ENCODE measurements around the gene CYP2W1. TPM values are rescaled to one million over a fixed set of nuclear protein-coding genes. Genes with fewer than 3 reads are reported as not detected.

CYP2W1 gene
- total RNA-seq, 4 donors from 2014 or later = 5.7 to 18.6 (median 12.1) TPM

GRCh38 chr7:936386-937054, 46.5 kb upstream of the CYP2W1 start:
- H3K4me3 ChIP-seq = no peak overlapping the region
- H3K27me3 ChIP-seq = no peaks in the 10 kb centered on the region
- no peak for DNase-seq (ENCODE audit: low spot score in 2 of 2)
- peaks cover 0 to 8% (median 0%) of the 10 kb centered on the region in 4 donors for H3K9me3 ChIP-seq
- peak overlapping the region in 1 of 4 donors; percentile 4 for H3K27ac ChIP-seq
- H3K4me1 ChIP-seq = peaks cover 0 to 4% (median 0%) of the 10 kb centered on the region in 4 donors
- TF ChIP-seq POLR2A (IDR thresholded peaks at IDR 0.05) (no peak), EP300 (IDR thresholded peaks at IDR 0.05) (no peak)
- TF ChIP-seq, protein P1, sequence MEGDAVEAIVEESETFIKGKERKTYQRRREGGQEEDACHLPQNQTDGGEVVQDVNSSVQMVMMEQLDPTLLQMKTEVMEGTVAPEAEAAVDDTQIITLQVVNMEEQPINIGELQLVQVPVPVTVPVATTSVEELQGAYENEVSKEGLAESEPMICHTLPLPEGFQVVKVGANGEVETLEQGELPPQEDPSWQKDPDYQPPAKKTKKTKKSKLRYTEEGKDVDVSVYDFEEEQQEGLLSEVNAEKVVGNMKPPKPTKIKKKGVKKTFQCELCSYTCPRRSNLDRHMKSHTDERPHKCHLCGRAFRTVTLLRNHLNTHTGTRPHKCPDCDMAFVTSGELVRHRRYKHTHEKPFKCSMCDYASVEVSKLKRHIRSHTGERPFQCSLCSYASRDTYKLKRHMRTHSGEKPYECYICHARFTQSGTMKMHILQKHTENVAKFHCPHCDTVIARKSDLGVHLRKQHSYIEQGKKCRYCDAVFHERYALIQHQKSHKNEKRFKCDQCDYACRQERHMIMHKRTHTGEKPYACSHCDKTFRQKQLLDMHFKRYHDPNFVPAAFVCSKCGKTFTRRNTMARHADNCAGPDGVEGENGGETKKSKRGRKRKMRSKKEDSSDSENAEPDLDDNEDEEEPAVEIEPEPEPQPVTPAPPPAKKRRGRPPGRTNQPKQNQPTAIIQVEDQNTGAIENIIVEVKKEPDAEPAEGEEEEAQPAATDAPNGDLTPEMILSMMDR (IDR thresholded peaks at IDR 0.05) = no peak
- WGBS, 2 donors = 72 to 73% methylated on average over 17 to 20 of the region's 22 CpGs
- H3K36me3 ChIP-seq = peaks cover 0 to 22% (median 0%) of the 10 kb centered on the region in 3 donors

DNA sequence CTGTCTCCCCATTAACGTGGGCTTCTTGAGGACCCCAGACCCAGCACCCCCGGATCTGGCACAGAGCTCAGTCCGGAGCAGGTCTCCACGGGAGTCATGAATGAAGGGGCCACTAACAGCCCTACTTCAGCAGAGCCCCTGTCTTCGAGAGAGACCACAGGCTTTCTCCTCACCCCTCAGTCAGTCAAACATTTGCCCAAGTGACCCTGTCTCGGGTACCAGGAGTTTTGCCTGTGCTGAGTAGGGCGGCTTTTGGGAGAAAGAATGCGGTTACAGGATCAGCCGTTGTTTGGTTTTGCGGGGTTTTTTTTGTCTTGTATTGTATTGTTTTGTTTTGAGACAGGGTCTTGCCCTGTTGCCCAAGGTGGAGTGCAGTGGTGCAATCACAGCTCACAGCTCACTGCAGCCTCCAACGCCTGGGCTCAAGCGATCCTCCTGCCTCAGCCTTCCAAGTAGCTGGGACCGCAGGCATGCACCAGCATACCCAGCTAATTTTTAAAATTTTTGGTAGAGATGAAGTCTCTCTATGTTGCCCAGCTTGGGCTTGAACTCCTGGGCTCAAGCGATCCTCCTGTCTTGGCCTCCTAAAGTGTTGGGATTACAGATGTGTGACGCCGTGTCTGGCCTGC, 45.0 kb upstream of the CYP2W1 start:
- TF ChIP-seq, protein P1 (IDR thresholded peaks at IDR 0.05) = no peak
- no peak for TF ChIP-seq POLR2A (IDR thresholded peaks at IDR 0.05)
- no peak for TF ChIP-seq EP300 (IDR thresholded peaks at IDR 0.05)
- Histone ChIP-seq H3K27ac (no peak overlapping the region), H3K9me3 (peaks cover 0 to 8% (median 0%) of the 10 kb centered on the region in 4 donors), H3K4me3 (no peak overlapping the region), H3K36me3 (peaks cover 0 to 22% (median 0%) of the 10 kb centered on the region in 3 donors), H3K4me1 (no peaks in the 10 kb centered on the region), H3K27me3 (no peaks in the 10 kb centered on the region)
- DNase-seq (ENCODE audit: low spot score in 2 of 2) = no peak
- 84 to 88% methylated on average over 16 of the region's 16 CpGs for WGBS, 2 donors

DNA sequence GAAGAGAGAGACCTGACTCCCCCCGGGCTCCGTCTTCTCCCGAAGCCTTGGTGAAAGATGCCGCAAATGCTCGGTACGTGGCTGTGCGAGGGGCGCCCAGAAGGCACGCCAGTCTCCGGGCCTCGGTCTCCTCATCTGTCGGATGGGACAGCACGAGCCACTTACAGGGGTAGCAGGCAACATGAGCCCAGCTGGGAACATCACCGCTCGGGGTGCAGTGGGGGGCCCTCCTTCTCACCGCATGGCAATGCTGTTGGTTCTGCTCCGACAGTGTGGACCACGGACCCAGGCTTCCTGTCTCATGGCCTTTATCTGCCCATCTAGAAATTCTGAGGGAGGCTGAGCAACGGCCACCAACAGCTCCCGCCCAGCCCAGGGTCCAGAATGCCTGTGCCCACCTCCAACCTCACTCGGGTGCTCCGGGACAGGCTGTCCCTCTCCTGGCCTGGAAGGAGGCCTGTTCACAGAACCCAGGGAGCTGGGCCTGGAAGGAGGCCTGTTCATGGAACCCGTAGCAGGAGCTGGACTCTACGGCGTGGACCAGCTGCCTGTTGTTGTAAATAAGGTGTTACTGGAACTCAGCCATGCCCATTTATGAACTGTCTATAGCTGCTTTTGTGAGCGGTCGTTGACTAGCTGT, 44.3 kb upstream of the CYP2W1 start:
- Histone ChIP-seq H3K27ac (no peak overlapping the region), H3K9me3 (peaks cover 0 to 8% (median 0%) of the 10 kb centered on the region in 4 donors), H3K27me3 (no peaks in the 10 kb centered on the region), H3K4me3 (no peak overlapping the region), H3K4me1 (no peaks in the 10 kb centered on the region), H3K36me3 (peaks cover 0 to 22% (median 0%) of the 10 kb centered on the region in 3 donors)
- TF ChIP-seq, protein P1 (IDR thresholded peaks at IDR 0.05) = no peak
- TF ChIP-seq EP300 (IDR thresholded peaks at IDR 0.05) = no peak
- no peak for TF ChIP-seq POLR2A (IDR thresholded peaks at IDR 0.05)
- no peak for DNase-seq (ENCODE audit: low spot score in 2 of 2)
- 92 to 95% methylated on average over 19 to 26 of the region's 27 CpGs for WGBS, 2 donors

DNA sequence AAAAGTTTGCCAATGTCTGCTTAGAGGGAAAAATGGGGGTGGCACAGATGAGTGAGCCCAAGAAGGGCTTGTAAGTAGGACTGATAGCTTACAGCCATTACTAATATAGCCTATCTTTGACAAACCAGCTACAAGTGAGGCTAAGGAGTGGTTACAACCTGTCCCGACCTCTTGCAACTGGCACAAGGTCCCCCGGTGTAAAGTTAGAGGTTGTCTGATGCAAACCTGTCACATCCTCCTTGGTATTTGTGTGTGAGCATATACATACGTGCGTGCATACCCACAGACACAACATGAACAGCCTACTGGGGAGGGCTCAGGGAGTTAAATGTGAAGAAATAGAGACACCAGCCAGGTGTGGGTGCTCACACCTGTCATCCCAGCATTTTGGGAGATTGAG, 43.1 kb upstream of the CYP2W1 start:
- TF ChIP-seq EP300 (IDR thresholded peaks at IDR 0.05) = no peak
- TF ChIP-seq POLR2A (IDR thresholded peaks at IDR 0.05) = no peak
- TF ChIP-seq, protein P1 (IDR thresholded peaks at IDR 0.05) = no peak
- Histone ChIP-seq H3K4me3 (no peak overlapping the region), H3K27ac (no peak overlapping the region), H3K27me3 (no peaks in the 10 kb centered on the region), H3K4me1 (no peaks in the 10 kb centered on the region), H3K9me3 (peaks cover 0 to 8% (median 0%) of the 10 kb centered on the region in 4 donors), H3K36me3 (peaks cover 0 to 15% (median 0%) of the 10 kb centered on the region in 3 donors)
- no peak for DNase-seq (ENCODE audit: low spot score in 2 of 2)
- WGBS, 2 donors = 89 to 93% methylated on average over 4 of the region's 4 CpGs
